HepG2 (cell line): ENCODE measurements around the gene DIPK1A. TPM values are rescaled to one million over a fixed set of nuclear protein-coding genes. Genes with fewer than 3 reads are reported as not detected.

Experiments used
- FOXM1 ChIP-seq: sonication (generic); formaldehyde crosslinking; IDR thresholded peaks from 2 replicates; pipeline ENCODE4 v1.5.0; 2020; ENCODE audit warnings: missing genetic modification reagents
- KDM1A ChIP-seq: IDR thresholded peaks from 2 replicates; pipeline ENCODE4 v1.6.1; 2016; ENCODE audit warnings: missing compliant biosample characterization
- LCORL ChIP-seq, 2 experiments: fragments of 450-650 bp in 1 of 2; sonication (generic) in 1 of 2; formaldehyde crosslinking in 1 of 2; IDR thresholded peaks; 2 replicates each; pipeline versions ENCODE4 v1.5.0 to v1.6.1; 2017 to 2020; ENCODE audit warnings: antibody characterized with exemption in 1 of 2, missing genetic modification reagents in 1 of 2
- MYNN ChIP-seq: sonication (generic); formaldehyde crosslinking; IDR thresholded peaks from 2 replicates; pipeline ENCODE4 v1.4.0; 2020; ENCODE audit warnings: mild to moderate bottlenecking, low read depth, missing genetic modification reagents
- NFE2 ChIP-seq: sonication (generic); formaldehyde crosslinking; IDR thresholded peaks from 2 replicates; pipeline ENCODE4 v1.4.0; 2020; ENCODE audit warnings: missing genetic modification reagents
- NFIB ChIP-seq: sonication (generic); formaldehyde crosslinking; IDR thresholded peaks from 2 replicates; pipeline ENCODE4 v1.9.0; 2021; ENCODE audit warnings: missing genetic modification reagents, mild to moderate bottlenecking, borderline replicate concordance
- RFX5 ChIP-seq: IDR thresholded peaks from 2 replicates; pipeline ENCODE4 v1.6.1; 2011; ENCODE audit warnings: low read depth, low read length, improper control_type of control experiment
- RFXANK ChIP-seq: IDR thresholded peaks from 2 replicates; pipeline ENCODE4 v1.6.1; 2016
- TSC22D2 ChIP-seq: sonication (generic); formaldehyde crosslinking; IDR thresholded peaks from 2 replicates; pipeline ENCODE4 v1.5.1; 2020; ENCODE audit warnings: missing genetic modification reagents, mild to moderate bottlenecking, borderline replicate concordance
- ZFP36L2 ChIP-seq: sonication (generic); formaldehyde crosslinking; IDR thresholded peaks from 2 replicates; pipeline ENCODE4 v1.4.0; 2020; ENCODE audit warnings: missing genetic modification reagents
- ZKSCAN8 ChIP-seq: IDR thresholded peaks from 2 replicates; pipeline ENCODE4 v1.6.1; 2016; ENCODE audit warnings: borderline replicate concordance, missing genetic modification reagents, missing compliant biosample characterization
- ZNF234 ChIP-seq: sonication (generic); formaldehyde crosslinking; conservative IDR thresholded peaks from 2 replicates; pipeline ENCODE4 v1.5.1; 2020; ENCODE audit warnings: mild to moderate bottlenecking, missing genetic modification reagents
- ZNF260 ChIP-seq: sonication (generic); formaldehyde crosslinking; IDR thresholded peaks from 2 replicates; pipeline ENCODE4 v1.4.0; 2020; ENCODE audit warnings: missing genetic modification reagents, low read depth, mild to moderate bottlenecking, borderline replicate concordance
- ZNF264 ChIP-seq: sonication (generic); formaldehyde crosslinking; IDR thresholded peaks from 2 replicates; pipeline ENCODE4 v1.4.0; 2020; ENCODE audit warnings: missing genetic modification reagents
- ZNF274 ChIP-seq: sonication (generic); formaldehyde crosslinking; IDR thresholded peaks from 2 replicates; pipeline ENCODE4 v1.5.1; 2020; ENCODE audit warnings: mild to moderate bottlenecking, missing genetic modification reagents
- ZNF432 ChIP-seq: sonication (generic); formaldehyde crosslinking; IDR thresholded peaks from 2 replicates; pipeline ENCODE4 v1.5.0; 2020; ENCODE audit warnings: missing genetic modification reagents, mild to moderate bottlenecking, borderline replicate concordance
- ZNF780A ChIP-seq: sonication (generic); formaldehyde crosslinking; IDR thresholded peaks from 2 replicates; pipeline ENCODE4 v1.8.0; 2022; ENCODE audit warnings: mild to moderate bottlenecking, missing genetic modification reagents, moderate library complexity
- ZSCAN25 ChIP-seq: sonication (generic); formaldehyde crosslinking; IDR thresholded peaks from 2 replicates; pipeline ENCODE4 v1.8.0; 2022; ENCODE audit warnings: mild to moderate bottlenecking, missing genetic modification reagents
- polyA plus RNA-seq, 8 experiments: library from polyadenylated mRNA; depleted of rRNA in 3 of 8; stranded (reverse) in 7 of 8; unstranded in 1 of 8; fragments of >200 nt; fragmentation: Illumina TruSeq in 4 of 8; extraction: Trizol in 4 of 8; gene quantifications; 2 replicates each; pipeline versions ENCODE4 v1.2.1 to v1.2.3, GENCODE V29; 2011 to 2016; ENCODE audit warnings: low read depth in 4 of 8, missing spikeins in 1 of 8, mixed read lengths in 1 of 8; ENCODE audit not compliant: insufficient read depth in 1 of 8
- total RNA-seq, 5 experiments: library from RNA; depleted of rRNA; stranded (reverse); fragments of >200 nt; fragmentation: Illumina TruSeq; extraction: Trizol; gene quantifications; 2 replicates each; pipeline ENCODE4 v1.2.3, GENCODE V29; 2016; ENCODE audit warnings: low read depth in 1 of 5
- TF ChIP-seq, protein P1 (sequence below): sonication (generic); formaldehyde crosslinking; IDR thresholded peaks from 2 replicates; pipeline ENCODE4 v1.8.0; 2022; ENCODE audit warnings: missing genetic modification reagents, mild to moderate bottlenecking, moderate library complexity, borderline replicate concordance
- TF ChIP-seq, protein P2 (sequence below): sonication (generic); formaldehyde crosslinking; IDR thresholded peaks from 2 replicates; pipeline ENCODE4 v1.5.0; 2020; ENCODE audit warnings: missing genetic modification reagents, mild to moderate bottlenecking, borderline replicate concordance
- TF ChIP-seq, protein P3 (sequence below): sonication (generic); formaldehyde crosslinking; IDR thresholded peaks from 2 replicates; pipeline ENCODE4 v1.5.0; 2020; ENCODE audit warnings: mild to moderate bottlenecking, missing genetic modification reagents, moderate library complexity

The DIPK1A gene
- total and polyA plus RNA-seq, 2 of the 13 experiments (the other 11 are each of a cell fraction or from before 2014, with no cell fraction given), result 8.4 TPM

DNA sequence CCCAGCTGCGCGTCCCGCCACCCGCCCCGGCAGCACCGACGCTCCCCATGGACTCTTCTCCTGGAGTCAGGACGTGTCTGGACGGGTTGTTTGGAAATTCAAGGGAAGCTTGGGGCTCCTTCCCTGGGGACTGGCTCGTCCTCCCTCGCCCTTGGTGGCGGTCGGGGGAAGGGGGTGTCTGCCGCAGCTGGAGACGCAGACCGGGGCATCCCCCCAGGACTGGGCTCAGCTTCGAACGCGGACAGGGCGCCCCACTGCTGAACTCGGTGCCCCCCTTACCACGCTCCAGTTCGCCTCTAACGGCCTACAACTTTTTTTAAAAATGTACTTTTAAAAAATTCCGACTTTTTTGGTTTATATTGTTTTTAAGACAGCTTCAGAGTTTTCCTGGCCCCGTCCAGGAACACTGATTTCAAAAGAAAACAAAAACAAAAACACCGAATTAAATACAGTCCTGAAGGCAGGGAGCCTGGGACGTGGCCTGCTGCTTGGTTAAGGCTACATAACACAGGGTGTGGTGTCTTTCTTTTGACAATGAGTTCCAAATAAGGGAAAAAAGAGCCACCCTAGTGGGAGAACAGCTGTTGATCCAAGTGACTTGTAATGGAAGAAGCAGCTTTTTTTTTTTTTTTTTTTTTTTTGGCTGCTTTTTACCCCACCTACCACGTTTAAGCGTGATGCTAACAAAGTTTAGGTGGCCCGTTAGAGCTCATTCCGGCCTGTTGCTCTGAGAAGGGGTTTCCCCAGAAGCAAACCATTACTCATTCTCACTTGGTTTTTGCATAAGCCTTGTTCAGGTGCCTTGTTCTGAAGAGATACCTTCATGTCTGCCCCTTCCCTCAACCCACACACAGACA lies 862 bp upstream of the DIPK1A start (continued):
- no peak; the same call in 1 of the 2 replicates for TF ChIP-seq ZNF274 (CRISPR knock-in tag)
- no peak for TF ChIP-seq ZNF432
- no peak for TF ChIP-seq ZFP36L2 (CRISPR knock-in tag)
- TF ChIP-seq NFIB (CRISPR knock-in tag), result no peak
- TF ChIP-seq ZNF234 (CRISPR knock-in tag), result no peak
- no peak for TF ChIP-seq TSC22D2 (CRISPR knock-in tag)
- TF ChIP-seq ZSCAN25 (CRISPR knock-in tag), result peak; percentile 18; the same call in 1 of the 2 replicates
- TF ChIP-seq, protein P1, sequence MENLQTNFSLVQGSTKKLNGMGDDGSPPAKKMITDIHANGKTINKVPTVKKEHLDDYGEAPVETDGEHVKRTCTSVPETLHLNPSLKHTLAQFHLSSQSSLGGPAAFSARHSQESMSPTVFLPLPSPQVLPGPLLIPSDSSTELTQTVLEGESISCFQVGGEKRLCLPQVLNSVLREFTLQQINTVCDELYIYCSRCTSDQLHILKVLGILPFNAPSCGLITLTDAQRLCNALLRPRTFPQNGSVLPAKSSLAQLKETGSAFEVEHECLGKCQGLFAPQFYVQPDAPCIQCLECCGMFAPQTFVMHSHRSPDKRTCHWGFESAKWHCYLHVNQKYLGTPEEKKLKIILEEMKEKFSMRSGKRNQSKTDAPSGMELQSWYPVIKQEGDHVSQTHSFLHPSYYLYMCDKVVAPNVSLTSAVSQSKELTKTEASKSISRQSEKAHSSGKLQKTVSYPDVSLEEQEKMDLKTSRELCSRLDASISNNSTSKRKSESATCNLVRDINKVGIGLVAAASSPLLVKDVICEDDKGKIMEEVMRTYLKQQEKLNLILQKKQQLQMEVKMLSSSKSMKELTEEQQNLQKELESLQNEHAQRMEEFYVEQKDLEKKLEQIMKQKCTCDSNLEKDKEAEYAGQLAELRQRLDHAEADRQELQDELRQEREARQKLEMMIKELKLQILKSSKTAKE, result no peak
- no peak for TF ChIP-seq ZNF260 (CRISPR knock-in tag)
- no peak for TF ChIP-seq FOXM1 (CRISPR knock-in tag)
- TF ChIP-seq, protein P2, sequence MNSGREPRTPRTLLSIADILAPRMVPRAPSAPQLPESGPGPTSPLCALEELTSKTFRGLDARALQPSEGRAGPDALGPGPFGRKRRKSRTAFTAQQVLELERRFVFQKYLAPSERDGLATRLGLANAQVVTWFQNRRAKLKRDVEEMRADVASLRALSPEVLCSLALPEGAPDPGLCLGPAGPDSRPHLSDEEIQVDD (CRISPR knock-in tag), result no peak
- no peak for TF ChIP-seq KDM1A
- TF ChIP-seq, protein P3, sequence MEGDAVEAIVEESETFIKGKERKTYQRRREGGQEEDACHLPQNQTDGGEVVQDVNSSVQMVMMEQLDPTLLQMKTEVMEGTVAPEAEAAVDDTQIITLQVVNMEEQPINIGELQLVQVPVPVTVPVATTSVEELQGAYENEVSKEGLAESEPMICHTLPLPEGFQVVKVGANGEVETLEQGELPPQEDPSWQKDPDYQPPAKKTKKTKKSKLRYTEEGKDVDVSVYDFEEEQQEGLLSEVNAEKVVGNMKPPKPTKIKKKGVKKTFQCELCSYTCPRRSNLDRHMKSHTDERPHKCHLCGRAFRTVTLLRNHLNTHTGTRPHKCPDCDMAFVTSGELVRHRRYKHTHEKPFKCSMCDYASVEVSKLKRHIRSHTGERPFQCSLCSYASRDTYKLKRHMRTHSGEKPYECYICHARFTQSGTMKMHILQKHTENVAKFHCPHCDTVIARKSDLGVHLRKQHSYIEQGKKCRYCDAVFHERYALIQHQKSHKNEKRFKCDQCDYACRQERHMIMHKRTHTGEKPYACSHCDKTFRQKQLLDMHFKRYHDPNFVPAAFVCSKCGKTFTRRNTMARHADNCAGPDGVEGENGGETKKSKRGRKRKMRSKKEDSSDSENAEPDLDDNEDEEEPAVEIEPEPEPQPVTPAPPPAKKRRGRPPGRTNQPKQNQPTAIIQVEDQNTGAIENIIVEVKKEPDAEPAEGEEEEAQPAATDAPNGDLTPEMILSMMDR, result no peak
- no peak for TF ChIP-seq RFXANK
- TF ChIP-seq NFE2, result no peak
- no peak for TF ChIP-seq ZNF264
- TF ChIP-seq RFX5, result no peak
- TF ChIP-seq ZNF780A (CRISPR knock-in tag), result no peak
- no peak for TF ChIP-seq MYNN (CRISPR knock-in tag)
- no peak for TF ChIP-seq LCORL (IDR thresholded peaks at IDR 0.05)
- TF ChIP-seq LCORL (CRISPR knock-in tag; IDR thresholded peaks at IDR 0.05), result peak; percentile 33; the same call in 1 of the 2 replicates
- no peak for TF ChIP-seq ZKSCAN8
